Liver (tissue), 3 donors: ENCODE results near the gene CDH23.

Experiments used
- EGR1 ChIP-seq, 2 donors: IDR thresholded peaks; 2 replicates each; pipeline ENCODE4 v1.6.1; 2016 to 2018; ENCODE audit warnings: antibody characterized with exemption in 2 of 2, low read depth in 2 of 2
- GABPA ChIP-seq, 2 donors: IDR thresholded peaks in 1 of 2; conservative IDR thresholded peaks in 1 of 2; 2 replicates each; pipeline ENCODE4 v1.6.1; 2016; ENCODE audit warnings: antibody characterized with exemption in 2 of 2, mild to moderate bottlenecking in 1 of 2, moderate library complexity in 1 of 2
- HNF4A ChIP-seq, 2 donors: conservative IDR thresholded peaks; 2 replicates each; pipeline ENCODE4 v1.6.1; 2016; ENCODE audit warnings: antibody characterized with exemption in 2 of 2, mild to moderate bottlenecking in 2 of 2
- JUND ChIP-seq, 2 donors: IDR thresholded peaks; 2 replicates each; pipeline ENCODE4 v1.6.1; 2016; ENCODE audit warnings: antibody characterized with exemption in 2 of 2
- RAD21 ChIP-seq, 2 donors: IDR thresholded peaks; 2 replicates each; pipeline ENCODE4 v1.6.1; 2016; ENCODE audit warnings: antibody characterized with exemption in 2 of 2, mild to moderate bottlenecking in 2 of 2
- REST ChIP-seq: IDR thresholded peaks from 2 replicates; pipeline ENCODE4 v1.6.1; 2016; ENCODE audit warnings: antibody characterized with exemption, mild to moderate bottlenecking
- SP1 ChIP-seq: IDR thresholded peaks from 2 replicates; pipeline ENCODE4 v1.6.1; 2018; ENCODE audit warnings: antibody characterized with exemption, mild to moderate bottlenecking
- TAF1 ChIP-seq: conservative IDR thresholded peaks from 2 replicates; pipeline ENCODE4 v1.6.1; 2016; ENCODE audit warnings: antibody characterized with exemption, mild to moderate bottlenecking
- TF ChIP-seq, protein P1 (sequence below): fragments of 150-350 bp; IDR thresholded peaks from 2 replicates; pipeline ENCODE4 v1.5.1; 2017; ENCODE audit warnings: improper control_type of control experiment, low read depth, low read length; ENCODE audit not compliant: missing input control
- TF ChIP-seq, protein P2 (sequence below): IDR thresholded peaks from 2 replicates; pipeline ENCODE4 v1.6.1; 2016; ENCODE audit warnings: antibody characterized with exemption
- TF ChIP-seq, protein P3 (sequence below): IDR thresholded peaks from 2 replicates; pipeline ENCODE4 v1.6.1; 2016; ENCODE audit warnings: antibody characterized with exemption
- donor health status: healthy.
- donor health status: healthy.

- TF ChIP-seq, protein P1, sequence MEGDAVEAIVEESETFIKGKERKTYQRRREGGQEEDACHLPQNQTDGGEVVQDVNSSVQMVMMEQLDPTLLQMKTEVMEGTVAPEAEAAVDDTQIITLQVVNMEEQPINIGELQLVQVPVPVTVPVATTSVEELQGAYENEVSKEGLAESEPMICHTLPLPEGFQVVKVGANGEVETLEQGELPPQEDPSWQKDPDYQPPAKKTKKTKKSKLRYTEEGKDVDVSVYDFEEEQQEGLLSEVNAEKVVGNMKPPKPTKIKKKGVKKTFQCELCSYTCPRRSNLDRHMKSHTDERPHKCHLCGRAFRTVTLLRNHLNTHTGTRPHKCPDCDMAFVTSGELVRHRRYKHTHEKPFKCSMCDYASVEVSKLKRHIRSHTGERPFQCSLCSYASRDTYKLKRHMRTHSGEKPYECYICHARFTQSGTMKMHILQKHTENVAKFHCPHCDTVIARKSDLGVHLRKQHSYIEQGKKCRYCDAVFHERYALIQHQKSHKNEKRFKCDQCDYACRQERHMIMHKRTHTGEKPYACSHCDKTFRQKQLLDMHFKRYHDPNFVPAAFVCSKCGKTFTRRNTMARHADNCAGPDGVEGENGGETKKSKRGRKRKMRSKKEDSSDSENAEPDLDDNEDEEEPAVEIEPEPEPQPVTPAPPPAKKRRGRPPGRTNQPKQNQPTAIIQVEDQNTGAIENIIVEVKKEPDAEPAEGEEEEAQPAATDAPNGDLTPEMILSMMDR: no peak
- no peak for TF ChIP-seq GABPA (IDR thresholded peaks at IDR 0.05 in 1 of 2, conservative IDR thresholded peaks at IDR 0.05 in 1 of 2)
- no peak for TF ChIP-seq JUND (IDR thresholded peaks at IDR 0.05)
- no peak for TF ChIP-seq TAF1
- no peak for TF ChIP-seq RAD21 (IDR thresholded peaks at IDR 0.05)
- TF ChIP-seq EGR1 (IDR thresholded peaks at IDR 0.05; ENCODE audit: low read depth in 2 of 2): no peak
- no peak for TF ChIP-seq SP1
- TF ChIP-seq REST: no peak
- TF ChIP-seq HNF4A (conservative IDR thresholded peaks at IDR 0.05): no peak
- TF ChIP-seq, protein P2, sequence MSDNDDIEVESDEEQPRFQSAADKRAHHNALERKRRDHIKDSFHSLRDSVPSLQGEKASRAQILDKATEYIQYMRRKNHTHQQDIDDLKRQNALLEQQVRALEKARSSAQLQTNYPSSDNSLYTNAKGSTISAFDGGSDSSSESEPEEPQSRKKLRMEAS: no peak
- TF ChIP-seq, protein P3, sequence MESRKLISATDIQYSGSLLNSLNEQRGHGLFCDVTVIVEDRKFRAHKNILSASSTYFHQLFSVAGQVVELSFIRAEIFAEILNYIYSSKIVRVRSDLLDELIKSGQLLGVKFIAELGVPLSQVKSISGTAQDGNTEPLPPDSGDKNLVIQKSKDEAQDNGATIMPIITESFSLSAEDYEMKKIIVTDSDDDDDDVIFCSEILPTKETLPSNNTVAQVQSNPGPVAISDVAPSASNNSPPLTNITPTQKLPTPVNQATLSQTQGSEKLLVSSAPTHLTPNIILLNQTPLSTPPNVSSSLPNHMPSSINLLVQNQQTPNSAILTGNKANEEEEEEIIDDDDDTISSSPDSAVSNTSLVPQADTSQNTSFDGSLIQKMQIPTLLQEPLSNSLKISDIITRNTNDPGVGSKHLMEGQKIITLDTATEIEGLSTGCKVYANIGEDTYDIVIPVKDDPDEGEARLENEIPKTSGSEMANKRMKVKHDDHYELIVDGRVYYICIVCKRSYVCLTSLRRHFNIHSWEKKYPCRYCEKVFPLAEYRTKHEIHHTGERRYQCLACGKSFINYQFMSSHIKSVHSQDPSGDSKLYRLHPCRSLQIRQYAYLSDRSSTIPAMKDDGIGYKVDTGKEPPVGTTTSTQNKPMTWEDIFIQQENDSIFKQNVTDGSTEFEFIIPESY: no peak
Measured at GRCh38 chr10:71715026-71715425, 318.3 kb downstream of the CDH23 start.
